H9 (cell line): ENCODE results near the gene SLC6A8. TPM values are rescaled to one million over a fixed set of nuclear protein-coding genes. Genes with fewer than 3 reads are reported as not detected.

Experiments used
- DNase-seq: peaks from one replicate; pipeline ENCODE4 v3.0.0-alpha.2; 2017
- H2AFZ ChIP-seq: one replicate; pipeline ENCODE4 v1.6.1; 2013; ENCODE audit warnings: mild to moderate bottlenecking, low read length, control low read depth, moderate library complexity
- H2AK5ac ChIP-seq: 2 replicates; pipeline ENCODE4 v1.6.1; 2013; ENCODE audit warnings: low read length, control low read depth, mixed read lengths; ENCODE audit not compliant: insufficient read length
- H2BK120ac ChIP-seq: one replicate; pipeline ENCODE4 v1.6.1; 2013; ENCODE audit warnings: low read depth, mild to moderate bottlenecking, low read length, control low read depth, inconsistent platforms; ENCODE audit not compliant: poor library complexity, severe bottlenecking
- H2BK12ac ChIP-seq: 2 replicates; pipeline ENCODE4 v1.6.1; 2013; ENCODE audit warnings: low read length, control low read depth, mixed read lengths, low read depth; ENCODE audit not compliant: insufficient read length
- H2BK15ac ChIP-seq: 2 replicates; pipeline ENCODE4 v1.6.1; 2013; ENCODE audit warnings: low read depth, low read length, control low read depth
- H2BK20ac ChIP-seq: one replicate; pipeline ENCODE4 v1.6.1; 2013; ENCODE audit warnings: low read depth, mild to moderate bottlenecking, low read length, control low read depth, inconsistent platforms; ENCODE audit not compliant: poor library complexity, severe bottlenecking
- H2BK5ac ChIP-seq: 2 replicates; pipeline ENCODE4 v1.6.1; 2013; ENCODE audit warnings: low read length, control low read depth, mixed read lengths; ENCODE audit not compliant: insufficient read length
- H3K14ac ChIP-seq: 2 replicates; pipeline ENCODE4 v1.6.1; 2013; ENCODE audit warnings: low read length, control low read depth; ENCODE audit not compliant: insufficient read depth
- H3K18ac ChIP-seq: 2 replicates; pipeline ENCODE4 v1.6.1; 2013; ENCODE audit warnings: low read depth, mild to moderate bottlenecking, mixed read lengths, low read length, control low read depth; ENCODE audit not compliant: insufficient read length
- H3K23ac ChIP-seq: 2 replicates; pipeline ENCODE4 v1.6.1; 2013; ENCODE audit warnings: low read length, control low read depth, mixed read lengths, low read depth; ENCODE audit not compliant: insufficient read length
- H3K23me2 ChIP-seq: 2 replicates; pipeline ENCODE4 v1.6.1; 2013; ENCODE audit warnings: low read depth, mild to moderate bottlenecking, mixed read lengths, low read length, control low read depth; ENCODE audit not compliant: insufficient read length, poor library complexity, severe bottlenecking
- H3K27ac ChIP-seq: 2 replicates; pipeline ENCODE4 v1.5.1; 2013; ENCODE audit warnings: low read length, control low read depth, mixed read lengths, low read depth; ENCODE audit not compliant: insufficient read length
- H3K27me3 ChIP-seq: 2 replicates; pipeline ENCODE4 v1.6.1; 2013; ENCODE audit warnings: low read length, control low read depth, inconsistent platforms; ENCODE audit not compliant: insufficient read depth
- H3K4ac ChIP-seq: 2 replicates; pipeline ENCODE4 v1.6.1; 2013; ENCODE audit warnings: low read depth, mild to moderate bottlenecking, control low read depth, inconsistent platforms, low read length, moderate library complexity
- H3K4me1 ChIP-seq: 2 replicates; pipeline ENCODE4 v1.6.1; 2013; ENCODE audit warnings: low read length, control low read depth, inconsistent platforms; ENCODE audit not compliant: insufficient read depth
- H3K4me2 ChIP-seq: 2 replicates; pipeline ENCODE4 v1.6.1; 2013; ENCODE audit warnings: low read length, control low read depth, mixed read lengths; ENCODE audit not compliant: insufficient read length, insufficient read depth
- H3K56ac ChIP-seq: 2 replicates; pipeline ENCODE4 v1.6.1; 2013; ENCODE audit warnings: low read depth, mild to moderate bottlenecking, mixed read lengths, low read length, control low read depth; ENCODE audit not compliant: insufficient read length
- H3K79me1 ChIP-seq: 2 replicates; pipeline ENCODE4 v1.6.1; 2013; ENCODE audit warnings: low read depth, mild to moderate bottlenecking, moderate library complexity, low read length, control low read depth, inconsistent platforms; ENCODE audit not compliant: insufficient read depth, poor library complexity, severe bottlenecking
- H3K79me2 ChIP-seq: 2 replicates; pipeline ENCODE4 v1.6.1; 2013; ENCODE audit warnings: low read length, control low read depth, inconsistent platforms; ENCODE audit not compliant: insufficient read depth
- H3K9ac ChIP-seq: 2 replicates; pipeline ENCODE4 v1.6.1; 2013; ENCODE audit warnings: low read length, control low read depth, mixed read lengths; ENCODE audit not compliant: insufficient read length; ENCODE audit errors: extremely low read depth
- H3K9me3 ChIP-seq: one replicate; pipeline ENCODE4 v1.6.1; 2013; ENCODE audit warnings: low read depth, low read length, inconsistent platforms; ENCODE audit not compliant: control insufficient read depth
- H3T11ph ChIP-seq: one replicate; pipeline ENCODE4 v1.6.1; 2013; ENCODE audit warnings: mild to moderate bottlenecking, low read length, control low read depth, inconsistent platforms
- H4K20me1 ChIP-seq: one replicate; pipeline ENCODE4 v1.6.1; 2013; ENCODE audit not compliant: control insufficient read depth, insufficient read length, insufficient read depth
- H4K5ac ChIP-seq: 2 replicates; pipeline ENCODE4 v1.6.1; 2013; ENCODE audit warnings: low read depth, mild to moderate bottlenecking, mixed read lengths, low read length, control low read depth; ENCODE audit not compliant: insufficient read length
- H4K8ac ChIP-seq: replicated peaks from 2 replicates; pipeline ENCODE4 v1.6.1; 2013; ENCODE audit warnings: low read length, control low read depth, mixed read lengths, low read depth; ENCODE audit not compliant: insufficient read length
- H4K91ac ChIP-seq: 2 replicates; pipeline ENCODE4 v1.6.1; 2013; ENCODE audit warnings: low read depth, mild to moderate bottlenecking, moderate library complexity, mixed read lengths, low read length, control low read depth; ENCODE audit not compliant: insufficient read length
- H3K27ac Mint-ChIP-seq, 3 experiments: 2 replicates in 2 of 3; 3 replicates in 1 of 3; pipeline ENCODE4 v1.8.0; 2020 to 2021; ENCODE audit warnings: mixed read lengths in 3 of 3, mild to moderate bottlenecking in 1 of 3, moderate library complexity in 1 of 3
- H3K27me3 Mint-ChIP-seq: 2 replicates; pipeline ENCODE4 v1.8.0; 2021; ENCODE audit warnings: low read depth, mild to moderate bottlenecking, moderate library complexity, mixed read lengths
- H3K36me3 Mint-ChIP-seq, 3 experiments: 2 replicates in 2 of 3; 3 replicates in 1 of 3; pipeline ENCODE4 v1.8.0; 2020 to 2021; ENCODE audit warnings: low read depth in 3 of 3, mixed read lengths in 3 of 3; ENCODE audit not compliant: insufficient read depth in 1 of 3
- H3K4me1 Mint-ChIP-seq, 2 experiments: 2 replicates each; pipeline ENCODE4 v1.8.0; 2020; ENCODE audit warnings: mixed read lengths in 2 of 2
- H3K4me3 Mint-ChIP-seq, 2 experiments: 2 replicates in 1 of 2; 3 replicates in 1 of 2; pipeline ENCODE4 v1.8.0; 2020 to 2021; ENCODE audit warnings: mild to moderate bottlenecking in 2 of 2, mixed read lengths in 2 of 2, moderate library complexity in 1 of 2
- H3K9me3 Mint-ChIP-seq, 2 experiments: 2 replicates in 1 of 2; 3 replicates in 1 of 2; pipeline ENCODE4 v1.8.0; 2020; ENCODE audit warnings: mild to moderate bottlenecking in 2 of 2, mixed read lengths in 2 of 2, moderate library complexity in 1 of 2
- WGBS: extraction: QIAGEN DNeasy Blood & Tissue Kit; methylation state at CpG from one replicate; pipeline ENCODE4 v1.1.7; 2013; ENCODE audit warnings: missing lambda C conversion rate, low lambda C conversion rate, mixed read lengths; ENCODE audit not compliant: insufficient read length; ENCODE audit errors: extremely low coverage; 5-methylcytosine and 5-hydroxymethylcytosine counted together
- total RNA-seq: library from RNA; stranded (reverse); gene quantifications from 2 replicates; pipeline ENCODE4 v1.2.1, GENCODE V29; 2021
- TF ChIP-seq, protein P1 (sequence below): fragments of 200-600 bp; sonication (generic); conservative IDR thresholded peaks from 3 replicates; pipeline ENCODE4 v1.8.0; 2021; ENCODE audit warnings: antibody characterized with exemption, mild to moderate bottlenecking

The SLC6A8 gene
- total RNA-seq, 1 experiment from 2014 or later = 229 TPM

DNA sequence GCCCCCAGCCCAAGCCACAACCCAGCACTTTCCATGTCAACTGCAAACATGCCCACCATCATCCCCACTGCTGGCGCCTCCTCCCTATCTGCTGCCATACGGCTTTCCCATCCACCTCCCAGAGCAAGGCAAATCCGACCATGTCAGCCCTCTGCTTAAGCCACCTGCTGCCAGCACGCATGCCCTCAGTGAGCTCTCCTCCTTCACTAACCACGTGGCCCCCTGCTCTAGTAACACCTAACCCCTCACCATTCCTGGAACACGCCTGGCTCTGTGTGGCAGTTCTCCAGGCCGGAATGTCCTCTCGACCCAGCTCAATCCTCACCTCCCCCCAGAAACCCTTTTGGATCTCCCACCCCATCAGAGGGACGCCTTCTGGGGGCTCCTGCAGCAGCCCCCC is 19.1 kb downstream of the SLC6A8 start:
- Mint-ChIP-seq H3K4me1 (peaks cover 3 to 6% of the 10 kb centered on the region in 2 experiments; a peak in 3 of 4 replicates), H3K27me3 (no peaks in the 10 kb centered on the region), H3K36me3 (peaks cover 33 to 70% (median 60%) of the 10 kb centered on the region in 3 experiments), H3K4me3 (no peak overlapping the region), H3K27ac (peak overlapping the region; percentile 70 to 89 (median 70); a peak in 3 of 7 replicates), H3K9me3 (peaks cover 72 to 85% of the 10 kb centered on the region in 2 experiments)
- Histone ChIP-seq H3K23me2 (no peaks in the 10 kb centered on the region), H4K8ac (no peak overlapping the region), H4K91ac (no peak overlapping the region), H3K56ac (no peak overlapping the region), H4K5ac (no peak overlapping the region), H3T11ph (no peak overlapping the region), H2BK120ac (no peak overlapping the region), H3K23ac (no peak overlapping the region), H2BK5ac (no peak overlapping the region), H2BK12ac (no peak overlapping the region), H2BK15ac (no peak overlapping the region), H3K14ac (no peak overlapping the region), H3K18ac (no peak overlapping the region), H2AFZ (no peak overlapping the region), H2BK20ac (no peak overlapping the region), H2AK5ac (no peak overlapping the region), H3K4me1 (no peaks in the 10 kb centered on the region), H3K4ac (no peak overlapping the region), H3K79me2 (no peaks in the 10 kb centered on the region), H4K20me1 (no peaks in the 10 kb centered on the region), H3K27me3 (no peaks in the 10 kb centered on the region), H3K4me2 (no peak overlapping the region), H3K27ac (no peak overlapping the region), H3K9me3 (peaks cover 11% of the 10 kb centered on the region), H3K79me1 (no peaks in the 10 kb centered on the region), H3K9ac (no peak overlapping the region)
- WGBS = no CpG with 5 or more reads among the region's 9 CpGs
- no peak for DNase-seq
- TF ChIP-seq, protein P1, sequence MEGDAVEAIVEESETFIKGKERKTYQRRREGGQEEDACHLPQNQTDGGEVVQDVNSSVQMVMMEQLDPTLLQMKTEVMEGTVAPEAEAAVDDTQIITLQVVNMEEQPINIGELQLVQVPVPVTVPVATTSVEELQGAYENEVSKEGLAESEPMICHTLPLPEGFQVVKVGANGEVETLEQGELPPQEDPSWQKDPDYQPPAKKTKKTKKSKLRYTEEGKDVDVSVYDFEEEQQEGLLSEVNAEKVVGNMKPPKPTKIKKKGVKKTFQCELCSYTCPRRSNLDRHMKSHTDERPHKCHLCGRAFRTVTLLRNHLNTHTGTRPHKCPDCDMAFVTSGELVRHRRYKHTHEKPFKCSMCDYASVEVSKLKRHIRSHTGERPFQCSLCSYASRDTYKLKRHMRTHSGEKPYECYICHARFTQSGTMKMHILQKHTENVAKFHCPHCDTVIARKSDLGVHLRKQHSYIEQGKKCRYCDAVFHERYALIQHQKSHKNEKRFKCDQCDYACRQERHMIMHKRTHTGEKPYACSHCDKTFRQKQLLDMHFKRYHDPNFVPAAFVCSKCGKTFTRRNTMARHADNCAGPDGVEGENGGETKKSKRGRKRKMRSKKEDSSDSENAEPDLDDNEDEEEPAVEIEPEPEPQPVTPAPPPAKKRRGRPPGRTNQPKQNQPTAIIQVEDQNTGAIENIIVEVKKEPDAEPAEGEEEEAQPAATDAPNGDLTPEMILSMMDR = no peak
